ENCODE results near the gene PAIP2B. TPM values are rescaled to one million over a fixed set of nuclear protein-coding genes. Genes with fewer than 3 reads are reported as not detected.

The PAIP2B gene
- total RNA-seq, 1 experiment from 2014 or later = 1.1 TPM

DNA sequence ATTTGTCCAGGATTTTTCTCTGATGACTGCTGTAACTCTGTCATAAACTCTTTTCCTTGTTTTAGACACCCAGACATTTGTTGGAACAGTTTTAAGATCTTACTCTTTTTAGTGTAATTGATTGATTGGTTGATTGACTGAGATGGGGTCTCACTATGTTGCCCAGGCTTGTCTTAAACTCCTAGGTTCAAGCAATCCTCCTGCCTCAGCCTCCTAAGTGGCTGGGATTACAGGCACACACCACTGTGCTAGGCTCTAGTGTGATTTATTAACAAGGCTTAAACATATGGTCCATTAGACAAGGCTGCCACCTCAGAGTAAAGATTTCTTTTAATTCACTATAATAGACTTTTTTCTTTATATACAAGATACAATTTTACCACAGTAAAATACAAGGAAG is 2.0 kb downstream of the PAIP2B start:
- POLR2A ChIA-PET (ENCODE audit: low non-redundant PET) = no interaction called here
- Histone ChIP-seq H3K27me3 (replicated peaks; ENCODE audit: insufficient read depth, low read depth, low read length, poor library complexity) (peaks cover 4% of the 10 kb centered on the region), H3K27ac (ENCODE audit: low read depth, low read length, poor library complexity, severe bottlenecking) (no peak overlapping the region), H3K36me3 (ENCODE audit: insufficient read depth, low read length, poor library complexity, severe bottlenecking) (no peaks in the 10 kb centered on the region), H3K4me1 (ENCODE audit: insufficient read depth, low read length, poor library complexity, severe bottlenecking) (peaks cover 13% of the 10 kb centered on the region), H3K4me3 (ENCODE audit: low read depth, low read length, poor library complexity, severe bottlenecking) (no peak overlapping the region), H3K9me3 (ENCODE audit: low read depth, low read length, poor library complexity, severe bottlenecking) (no peaks in the 10 kb centered on the region)
- TF ChIP-seq CTCF (conservative IDR thresholded peaks at IDR 0.05; ENCODE audit: low read depth, low read length) (no peak), EZH2 (IDR thresholded peaks at IDR 0.05; ENCODE audit: borderline replicate concordance, low read depth, low read length, poor library complexity, severe bottlenecking) (no peak)
- no TSS peak for BruUV-seq (replicated peaks)
- CTCF ChIA-PET = no interaction called here
- intact Hi-C loops (cut with micrococcal nuclease; ENCODE audit: unreplicated experiment) = no loop called here
- no peak for DNase-seq (ENCODE audit: low spot score)

DNA sequence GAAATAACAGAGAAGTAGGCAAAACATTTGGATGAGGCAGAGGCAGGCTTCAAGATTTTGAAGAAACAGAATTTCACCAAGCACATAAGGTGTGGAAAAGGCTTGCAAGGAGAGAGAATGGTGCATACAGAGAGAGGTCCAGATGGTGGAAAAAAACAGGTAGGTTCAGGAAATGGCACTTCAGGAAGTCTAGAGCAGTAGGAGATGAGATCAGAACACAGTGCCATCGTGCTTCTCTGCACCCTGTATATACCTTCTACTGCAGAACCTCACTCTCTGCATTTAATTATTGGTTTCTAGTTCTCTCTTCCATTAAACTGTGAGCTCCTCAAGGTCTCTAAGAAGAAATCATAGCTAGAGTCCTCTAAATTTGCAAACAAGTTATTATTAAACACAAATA is 2.4 kb downstream of the PAIP2B start:
- H3K4me3 ChIP-seq (ENCODE audit: low read depth, low read length, poor library complexity, severe bottlenecking) = no peak overlapping the region
- intact Hi-C loops (cut with micrococcal nuclease; ENCODE audit: unreplicated experiment) = no loop called here
- POLR2A ChIA-PET (ENCODE audit: low non-redundant PET) = no interaction called here

DNA sequence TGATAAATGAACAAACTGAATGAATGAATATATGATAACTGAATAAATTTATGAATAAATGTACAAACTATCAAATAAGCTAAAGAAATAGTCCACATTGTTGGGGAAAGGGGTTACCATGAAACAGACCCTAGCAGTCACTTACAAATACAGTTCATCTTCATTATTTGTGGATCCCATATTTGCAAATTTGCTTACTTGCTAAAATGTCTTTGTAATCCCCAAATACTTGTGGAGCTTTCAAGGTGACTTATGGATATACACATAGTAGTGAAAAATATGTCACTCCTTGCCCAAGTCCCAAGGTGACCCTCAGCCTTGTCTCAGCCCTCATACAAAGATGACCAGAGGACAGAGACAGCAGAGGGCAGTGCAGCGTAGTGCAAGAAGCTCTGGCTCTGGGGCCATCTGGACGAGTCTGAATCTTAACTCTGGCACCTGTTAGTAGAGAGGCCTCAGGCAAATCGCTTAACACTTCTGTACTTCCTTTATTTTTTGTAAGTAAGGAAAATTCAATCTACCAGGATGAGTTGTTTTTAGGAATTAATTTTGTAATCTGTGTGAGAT is 3.1 kb downstream of the PAIP2B start:
- peaks cover 13% of the 10 kb centered on the region for H3K4me1 ChIP-seq (ENCODE audit: insufficient read depth, low read length, poor library complexity, severe bottlenecking)
- intact Hi-C loops (cut with micrococcal nuclease; ENCODE audit: unreplicated experiment) = no loop called here
- no TSS peak for BruUV-seq (replicated peaks)
- no peaks in the 10 kb centered on the region for H3K9me3 ChIP-seq (ENCODE audit: low read depth, low read length, poor library complexity, severe bottlenecking)
- peaks cover 4% of the 10 kb centered on the region for H3K27me3 ChIP-seq (replicated peaks; ENCODE audit: insufficient read depth, low read depth, low read length, poor library complexity)
- CTCF ChIA-PET = interaction anchor here (0.9 kb wide), 1 partner anchor 286 kb away, joined by 3 read pairs; no protein-coding TSS in a partner anchor
- no peaks in the 10 kb centered on the region for H3K36me3 ChIP-seq (ENCODE audit: insufficient read depth, low read length, poor library complexity, severe bottlenecking)
- no peak for TF ChIP-seq EZH2 (IDR thresholded peaks at IDR 0.05; ENCODE audit: borderline replicate concordance, low read depth, low read length, poor library complexity, severe bottlenecking)
- 0 out of 2 replicates have a peak, but pooled peaks have one; percentile 29 for TF ChIP-seq CTCF (conservative IDR thresholded peaks at IDR 0.05; ENCODE audit: low read depth, low read length)
- no peak overlapping the region for H3K4me3 ChIP-seq (ENCODE audit: low read depth, low read length, poor library complexity, severe bottlenecking)
- POLR2A ChIA-PET (ENCODE audit: low non-redundant PET) = interaction anchor here (0.5 kb wide), 1 partner anchor 1358 kb away, joined by 3 read pairs; no protein-coding TSS in a partner anchor
- H3K27ac ChIP-seq (ENCODE audit: low read depth, low read length, poor library complexity, severe bottlenecking) = no peak overlapping the region
- peak; percentile 10 for DNase-seq (ENCODE audit: low spot score)

More for the DNA sequence above, 2.4 kb downstream of the PAIP2B start:
- Histone ChIP-seq H3K9me3 (ENCODE audit: low read depth, low read length, poor library complexity, severe bottlenecking) (no peaks in the 10 kb centered on the region), H3K36me3 (ENCODE audit: insufficient read depth, low read length, poor library complexity, severe bottlenecking) (no peaks in the 10 kb centered on the region), H3K27me3 (replicated peaks; ENCODE audit: insufficient read depth, low read depth, low read length, poor library complexity) (peaks cover 4% of the 10 kb centered on the region), H3K4me1 (ENCODE audit: insufficient read depth, low read length, poor library complexity, severe bottlenecking) (peaks cover 13% of the 10 kb centered on the region), H3K27ac (ENCODE audit: low read depth, low read length, poor library complexity, severe bottlenecking) (no peak overlapping the region)
- TF ChIP-seq CTCF (conservative IDR thresholded peaks at IDR 0.05; ENCODE audit: low read depth, low read length) (no peak), EZH2 (IDR thresholded peaks at IDR 0.05; ENCODE audit: borderline replicate concordance, low read depth, low read length, poor library complexity, severe bottlenecking) (no peak)
- DNase-seq (ENCODE audit: low spot score) = no peak
- CTCF ChIA-PET = interaction anchor here (0.9 kb wide), 1 partner anchor 286 kb away, joined by 3 read pairs; no protein-coding TSS in a partner anchor
- no TSS peak for BruUV-seq (replicated peaks)
